ENCODE data around the gene FUT4. TPM values are rescaled to one million over a fixed set of nuclear protein-coding genes. Genes with fewer than 3 reads are reported as not detected.

The FUT4 gene
- total RNA-seq, 4 donors from 2014 or later = 4.7 to 9.9 (median 8.9) TPM

GRCh38 chr11:94584978-94585377 is 41.3 kb downstream of the FUT4 start:
- no peak for TF ChIP-seq CTCF (IDR thresholded peaks at IDR 0.05; ENCODE audit: low read depth)

- no peak for TF ChIP-seq CTCF (IDR thresholded peaks at IDR 0.05; ENCODE audit: low read depth)
Observed at GRCh38 chr11:94585399-94585798, 41.7 kb downstream of the FUT4 start.

- no peak for TF ChIP-seq CTCF (IDR thresholded peaks at IDR 0.05; ENCODE audit: low read depth)
Observed at GRCh38 chr11:94586546-94586945, 42.8 kb downstream of the FUT4 start.

- no peak for TF ChIP-seq CTCF (IDR thresholded peaks at IDR 0.05; ENCODE audit: low read depth)
Observed at GRCh38 chr11:94586978-94587377, 43.3 kb downstream of the FUT4 start.

- TF ChIP-seq CTCF (IDR thresholded peaks at IDR 0.05; ENCODE audit: low read depth) = no peak
Observed at GRCh38 chr11:94588366-94588942, 44.7 kb downstream of the FUT4 start.

GRCh38 chr11:94590352-94591041 is 46.8 kb downstream of the FUT4 start:
- TF ChIP-seq CTCF (IDR thresholded peaks at IDR 0.05; ENCODE audit: low read depth) = no peak

GRCh38 chr11:94593030-94593429 is 49.3 kb downstream of the FUT4 start:
- no peak for TF ChIP-seq CTCF (IDR thresholded peaks at IDR 0.05; ENCODE audit: low read depth)

All from subcutaneous adipose tissue (tissue), 4 donors.